IMR-90 (cell line): ENCODE data around the gene CDKAL1. TPM values are rescaled to one million over a fixed set of nuclear protein-coding genes. Genes with fewer than 3 reads are reported as not detected.

Experiments
- ATAC-seq: fragments of 200-7000 bp; cut with Tn5 transposase; 2 replicates; pipeline ENCODE4 v1.9.1; 2020; ENCODE audit warnings: low read depth, mild to moderate bottlenecking, moderate library complexity
- BruUV-seq: library from RNA; stranded (reverse); fragments of 400-500 nt; replicated peaks from 2 replicates; lab custom pipeline; 2021; lab: Mats Ljungman, UMichigan
- CTCF ChIA-PET: fragments of 300-600 bp; formaldehyde crosslinking; extraction: SDS; loops from one replicate; lab custom pipeline; 2021; ENCODE audit warnings: antibody characterized with exemption; lab: Yijun Ruan, JAX
- POLR2A ChIA-PET: fragments of 300-600 bp; sonication (Branson Sonifier 250); formaldehyde crosslinking; loops from one replicate; lab custom pipeline; 2022; ENCODE audit warnings: antibody characterized with exemption; ENCODE audit not compliant: unreplicated experiment; lab: Charles Lee
- DNase-seq: peaks from one replicate; pipeline ENCODE4 v3.0.0; 2013
- H2AFZ ChIP-seq: replicated peaks from 2 replicates; pipeline ENCODE3; 2013; ENCODE audit warnings: low read length, mild to moderate bottlenecking; ENCODE audit not compliant: poor library complexity
- H2AK5ac ChIP-seq: 2 replicates; pipeline ENCODE4 v1.6.1; 2013; ENCODE audit warnings: low read depth, low read length, inconsistent platforms
- H2AK9ac ChIP-seq: replicated peaks from 2 replicates; pipeline ENCODE3; 2013; ENCODE audit warnings: mild to moderate bottlenecking, low read depth, low read length, moderate library complexity; ENCODE audit not compliant: poor library complexity
- H2BK120ac ChIP-seq: 2 replicates; pipeline ENCODE4 v1.6.1; 2013; ENCODE audit warnings: low read depth, low read length, inconsistent platforms
- H2BK15ac ChIP-seq: 3 replicates; pipeline ENCODE4 v1.6.1; 2013; ENCODE audit warnings: low read depth, low read length, inconsistent platforms
- H2BK20ac ChIP-seq: 2 replicates; pipeline ENCODE4 v1.6.1; 2013; ENCODE audit warnings: low read depth, mild to moderate bottlenecking, inconsistent platforms, low read length, moderate library complexity
- H2BK5ac ChIP-seq: 2 replicates; pipeline ENCODE4 v1.6.1; 2013; ENCODE audit warnings: mild to moderate bottlenecking, low read depth, low read length, inconsistent platforms; ENCODE audit not compliant: poor library complexity, severe bottlenecking
- H3K14ac ChIP-seq: replicated peaks from 2 replicates; pipeline ENCODE4 v1.6.1; 2013; ENCODE audit warnings: low read depth, low read length, inconsistent platforms
- H3K18ac ChIP-seq: 2 replicates; pipeline ENCODE4 v1.6.1; 2013; ENCODE audit warnings: low read depth, low read length, control low read depth
- H3K23ac ChIP-seq: 2 replicates; pipeline ENCODE4 v1.6.1; 2013; ENCODE audit warnings: low read depth, low read length, inconsistent platforms
- H3K27ac ChIP-seq: 2 replicates; pipeline ENCODE4 v1.5.1; 2013; ENCODE audit warnings: mild to moderate bottlenecking, control low read depth, low read length; ENCODE audit not compliant: insufficient read depth
- H3K27me3 ChIP-seq: 2 replicates; pipeline ENCODE4 v1.6.1; 2013; ENCODE audit warnings: low read length; ENCODE audit not compliant: control insufficient read depth, insufficient read depth
- H3K36me3 ChIP-seq: 2 replicates; pipeline ENCODE4 v1.6.1; 2013; ENCODE audit warnings: low read length, mixed read lengths; ENCODE audit not compliant: control insufficient read depth, insufficient read depth
- H3K4ac ChIP-seq: 2 replicates; pipeline ENCODE4 v1.6.1; 2013; ENCODE audit warnings: low read depth, low read length, inconsistent platforms
- H3K4me1 ChIP-seq: 2 replicates; pipeline ENCODE4 v1.6.1; 2013; ENCODE audit warnings: low read length, mixed read lengths; ENCODE audit not compliant: control insufficient read depth, insufficient read depth
- H3K4me2 ChIP-seq: 2 replicates; pipeline ENCODE4 v1.6.1; 2013; ENCODE audit warnings: low read depth, mild to moderate bottlenecking, control low read depth, low read length, moderate library complexity
- H3K4me3 ChIP-seq: 2 replicates; pipeline ENCODE4 v1.5.1; 2013; ENCODE audit warnings: low read depth, mild to moderate bottlenecking, control low read depth, low read length, moderate library complexity; ENCODE audit not compliant: insufficient read depth
- H3K56ac ChIP-seq: 2 replicates; pipeline ENCODE4 v1.6.1; 2013; ENCODE audit warnings: low read length, inconsistent platforms; ENCODE audit not compliant: insufficient read depth; ENCODE audit errors: extremely low read depth
- H3K79me1 ChIP-seq, 2 experiments: 2 replicates each; pipeline ENCODE4 v1.6.1; 2013; ENCODE audit warnings: low read length in 2 of 2, inconsistent platforms in 1 of 2, low read depth in 1 of 2
- H3K9ac ChIP-seq: 2 replicates; pipeline ENCODE4 v1.6.1; 2013; ENCODE audit warnings: low read depth, low read length, control low read depth
- H3K9me1 ChIP-seq: 2 replicates; pipeline ENCODE4 v1.6.1; 2013; ENCODE audit warnings: low read length, inconsistent platforms; ENCODE audit not compliant: insufficient read depth
- H3K9me3 ChIP-seq: 2 replicates; pipeline ENCODE4 v1.6.1; 2013; ENCODE audit warnings: low read length; ENCODE audit not compliant: control insufficient read depth, insufficient read depth
- H4K20me1 ChIP-seq: 2 replicates; pipeline ENCODE4 v1.6.1; 2013; ENCODE audit warnings: low read length, inconsistent platforms; ENCODE audit not compliant: insufficient read depth
- H4K5ac ChIP-seq: 2 replicates; pipeline ENCODE4 v1.6.1; 2013; ENCODE audit warnings: mild to moderate bottlenecking, low read depth, low read length, control low read depth
- H4K8ac ChIP-seq, 2 experiments: 2 replicates each; pipeline ENCODE4 v1.6.1; 2013; ENCODE audit warnings: low read depth in 2 of 2, low read length in 2 of 2, control low read depth in 1 of 2, inconsistent platforms in 1 of 2
- H4K91ac ChIP-seq: 2 replicates; pipeline ENCODE4 v1.6.1; 2013; ENCODE audit warnings: low read depth, low read length, inconsistent platforms; ENCODE audit not compliant: insufficient read depth
- BHLHE40 ChIP-seq: fragments of 150-350 bp; IDR thresholded peaks from 2 replicates; pipeline ENCODE4 v1.6.1; 2016; ENCODE audit warnings: mild to moderate bottlenecking, low read depth, low read length
- CHD1 ChIP-seq: IDR thresholded peaks from 2 replicates; pipeline ENCODE4 v1.6.1; 2012; ENCODE audit warnings: low read depth, low read length, improper control_type of control experiment
- MAFK ChIP-seq: IDR thresholded peaks from 2 replicates; pipeline ENCODE4 v1.6.1; 2012; ENCODE audit warnings: low read depth, low read length, improper control_type of control experiment
- MAZ ChIP-seq: IDR thresholded peaks from 2 replicates; pipeline ENCODE4 v1.6.1; 2012; ENCODE audit warnings: low read depth, mild to moderate bottlenecking, low read length, improper control_type of control experiment, moderate library complexity, borderline replicate concordance
- NFE2L2 ChIP-seq: fragments of 150-350 bp; IDR thresholded peaks from 2 replicates; pipeline ENCODE4 v1.6.1; 2016; ENCODE audit warnings: low read depth, mild to moderate bottlenecking, low read length
- POLR2A ChIP-seq: IDR thresholded peaks from 2 replicates; pipeline ENCODE4 v1.6.1; 2012; ENCODE audit warnings: mild to moderate bottlenecking, low read depth, low read length
- RAD21 ChIP-seq: IDR thresholded peaks from 2 replicates; pipeline ENCODE4 v1.6.1; 2012; ENCODE audit warnings: low read length, improper control_type of control experiment
- RCOR1 ChIP-seq: IDR thresholded peaks from 2 replicates; pipeline ENCODE4 v1.6.1; 2012; ENCODE audit warnings: mild to moderate bottlenecking, low read length, improper control_type of control experiment; ENCODE audit not compliant: insufficient replicate concordance
- SMC3 ChIP-seq: fragments of 150-350 bp; IDR thresholded peaks from 2 replicates; pipeline ENCODE4 v1.6.1; 2016; ENCODE audit warnings: low read depth, mild to moderate bottlenecking, antibody characterized with exemption, low read length, moderate library complexity
- WGBS, 2 experiments: methylation state at CpG; one replicate each; pipeline versions ENCODE4 v1.1.5 to v1.1.7; 2013; ENCODE audit warnings: missing lambda C conversion rate in 2 of 2; ENCODE audit not compliant: insufficient read length in 1 of 2; ENCODE audit errors: extremely low coverage in 2 of 2; 5-methylcytosine and 5-hydroxymethylcytosine counted together
- dilution Hi-C: fragments of 300-500 bp; cut with HindIII; formaldehyde crosslinking; loops from one replicate; pipeline ENCODE4 v1.14.3; 2018; ENCODE audit warnings: low sequenced_read_pairs; ENCODE audit not compliant: unreplicated experiment
- in situ Hi-C: fragments of 300-500 bp; cut with MboI; formaldehyde crosslinking; loops from 3 replicates; pipeline ENCODE4 v1.14.3; 2019; ENCODE audit warnings: low sequenced_read_pairs, inconsistent platforms, mixed read lengths
- intact Hi-C: fragments of 100-400 bp; cut with micrococcal nuclease; formaldehyde crosslinking; loops from 2 replicates; pipeline ENCODE4 v1.10.0; 2022
- polyA plus RNA-seq, 3 experiments: library from polyadenylated mRNA; depleted of rRNA; stranded (reverse); fragments of >200 nt; gene quantifications; 2 replicates each; pipeline ENCODE4 v1.2.3, GENCODE V29; 2012; ENCODE audit warnings: low replicate concordance in 1 of 3
- total RNA-seq: library from RNA; depleted of rRNA; stranded (reverse); fragments of >200 nt; gene quantifications from 2 replicates; pipeline ENCODE4 v1.2.3, GENCODE V29; 2012
- TF ChIP-seq, protein P1 (sequence below): conservative IDR thresholded peaks from 2 replicates; pipeline ENCODE4 v1.5.1; 2012; ENCODE audit warnings: mild to moderate bottlenecking, low read depth, low read length, improper control_type of control experiment
- TF ChIP-seq, protein P2 (sequence below): fragments of 150-350 bp; IDR thresholded peaks from 2 replicates; pipeline ENCODE4 v1.6.1; 2017; ENCODE audit warnings: mild to moderate bottlenecking, antibody characterized with exemption, low read length, low read depth

Gene CDKAL1
- total and polyA plus RNA-seq, 2 of the 4 experiments (the other 2 are of a cell fraction) = 3.7 to 13.1 TPM

GRCh38 chr6:20707870-20708269 lies 173.6 kb downstream of the CDKAL1 start:
- H3K9me1 ChIP-seq = peaks cover 3% of the 10 kb centered on the region; the same call in 1 of the 2 replicates

More at GRCh38 chr6:20707870-20708269, 173.6 kb downstream of the CDKAL1 start:
- WGBS, 2 experiments = no CpG with 5 or more reads among the region's 2 CpGs
- H3K4me1 ChIP-seq = peaks cover 4% of the 10 kb centered on the region; the same call in 1 of the 2 replicates
- no peak overlapping the region for H3K4me2 ChIP-seq
- H3K4ac ChIP-seq = no peak overlapping the region
- H3K4me3 ChIP-seq = no peak overlapping the region
- DNase-seq (no peak), ATAC-seq (no peak)
- H4K91ac ChIP-seq = no peak overlapping the region
- H2BK5ac ChIP-seq = no peak overlapping the region
- peaks cover 2 to 11% of the 10 kb centered on the region in 2 experiments; a peak in 2 of 4 replicates for H3K79me1 ChIP-seq
- H2AK9ac ChIP-seq = no peak overlapping the region
- intact Hi-C loops (no loop called here), in situ Hi-C loops (no loop called here), dilution Hi-C loops (no loop called here)
- no peaks in the 10 kb centered on the region for H3K27me3 ChIP-seq
- H4K20me1 ChIP-seq = no peaks in the 10 kb centered on the region
- ChIA-PET POLR2A (no interaction called here), CTCF (no interaction called here)
- H3K18ac ChIP-seq = no peak overlapping the region
- H3K14ac ChIP-seq = no peak overlapping the region
- H3K27ac ChIP-seq = no peak overlapping the region
- H4K5ac ChIP-seq = no peak overlapping the region
- no peak overlapping the region for H2BK20ac ChIP-seq
- H2BK120ac ChIP-seq = no peak overlapping the region
- H2BK15ac ChIP-seq = no peak overlapping the region
- H3K9me3 ChIP-seq = no peaks in the 10 kb centered on the region
- H3K9ac ChIP-seq = no peak overlapping the region
- no peak overlapping the region for H3K23ac ChIP-seq
- BruUV-seq = no TSS peak
- H2AK5ac ChIP-seq = no peak overlapping the region
- H2AFZ ChIP-seq = no peak overlapping the region
- H3K36me3 ChIP-seq = no peaks in the 10 kb centered on the region
- no peak overlapping the region for H3K56ac ChIP-seq
- TF ChIP-seq NFE2L2 (no peak), BHLHE40 (no peak), MAFK (no peak), POLR2A (no peak), RCOR1 (no peak), SMC3 (no peak), MAZ (no peak), RAD21 (no peak), CHD1 (no peak)
- TF ChIP-seq, protein P1, sequence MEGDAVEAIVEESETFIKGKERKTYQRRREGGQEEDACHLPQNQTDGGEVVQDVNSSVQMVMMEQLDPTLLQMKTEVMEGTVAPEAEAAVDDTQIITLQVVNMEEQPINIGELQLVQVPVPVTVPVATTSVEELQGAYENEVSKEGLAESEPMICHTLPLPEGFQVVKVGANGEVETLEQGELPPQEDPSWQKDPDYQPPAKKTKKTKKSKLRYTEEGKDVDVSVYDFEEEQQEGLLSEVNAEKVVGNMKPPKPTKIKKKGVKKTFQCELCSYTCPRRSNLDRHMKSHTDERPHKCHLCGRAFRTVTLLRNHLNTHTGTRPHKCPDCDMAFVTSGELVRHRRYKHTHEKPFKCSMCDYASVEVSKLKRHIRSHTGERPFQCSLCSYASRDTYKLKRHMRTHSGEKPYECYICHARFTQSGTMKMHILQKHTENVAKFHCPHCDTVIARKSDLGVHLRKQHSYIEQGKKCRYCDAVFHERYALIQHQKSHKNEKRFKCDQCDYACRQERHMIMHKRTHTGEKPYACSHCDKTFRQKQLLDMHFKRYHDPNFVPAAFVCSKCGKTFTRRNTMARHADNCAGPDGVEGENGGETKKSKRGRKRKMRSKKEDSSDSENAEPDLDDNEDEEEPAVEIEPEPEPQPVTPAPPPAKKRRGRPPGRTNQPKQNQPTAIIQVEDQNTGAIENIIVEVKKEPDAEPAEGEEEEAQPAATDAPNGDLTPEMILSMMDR = no peak
- TF ChIP-seq, protein P2, sequence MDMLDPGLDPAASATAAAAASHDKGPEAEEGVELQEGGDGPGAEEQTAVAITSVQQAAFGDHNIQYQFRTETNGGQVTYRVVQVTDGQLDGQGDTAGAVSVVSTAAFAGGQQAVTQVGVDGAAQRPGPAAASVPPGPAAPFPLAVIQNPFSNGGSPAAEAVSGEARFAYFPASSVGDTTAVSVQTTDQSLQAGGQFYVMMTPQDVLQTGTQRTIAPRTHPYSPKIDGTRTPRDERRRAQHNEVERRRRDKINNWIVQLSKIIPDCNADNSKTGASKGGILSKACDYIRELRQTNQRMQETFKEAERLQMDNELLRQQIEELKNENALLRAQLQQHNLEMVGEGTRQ = no peak
- H4K8ac ChIP-seq = no peak overlapping the region
